GM18526 (cell line): ENCODE data around the gene NEDD1.

ENCODE experiments used
- POLR2A ChIP-seq: IDR thresholded peaks from 3 replicates; pipeline ENCODE4 v1.6.1; 2011; ENCODE audit not compliant: insufficient read length; ENCODE audit errors: extremely low read depth

Gene NEDD1

DNA sequence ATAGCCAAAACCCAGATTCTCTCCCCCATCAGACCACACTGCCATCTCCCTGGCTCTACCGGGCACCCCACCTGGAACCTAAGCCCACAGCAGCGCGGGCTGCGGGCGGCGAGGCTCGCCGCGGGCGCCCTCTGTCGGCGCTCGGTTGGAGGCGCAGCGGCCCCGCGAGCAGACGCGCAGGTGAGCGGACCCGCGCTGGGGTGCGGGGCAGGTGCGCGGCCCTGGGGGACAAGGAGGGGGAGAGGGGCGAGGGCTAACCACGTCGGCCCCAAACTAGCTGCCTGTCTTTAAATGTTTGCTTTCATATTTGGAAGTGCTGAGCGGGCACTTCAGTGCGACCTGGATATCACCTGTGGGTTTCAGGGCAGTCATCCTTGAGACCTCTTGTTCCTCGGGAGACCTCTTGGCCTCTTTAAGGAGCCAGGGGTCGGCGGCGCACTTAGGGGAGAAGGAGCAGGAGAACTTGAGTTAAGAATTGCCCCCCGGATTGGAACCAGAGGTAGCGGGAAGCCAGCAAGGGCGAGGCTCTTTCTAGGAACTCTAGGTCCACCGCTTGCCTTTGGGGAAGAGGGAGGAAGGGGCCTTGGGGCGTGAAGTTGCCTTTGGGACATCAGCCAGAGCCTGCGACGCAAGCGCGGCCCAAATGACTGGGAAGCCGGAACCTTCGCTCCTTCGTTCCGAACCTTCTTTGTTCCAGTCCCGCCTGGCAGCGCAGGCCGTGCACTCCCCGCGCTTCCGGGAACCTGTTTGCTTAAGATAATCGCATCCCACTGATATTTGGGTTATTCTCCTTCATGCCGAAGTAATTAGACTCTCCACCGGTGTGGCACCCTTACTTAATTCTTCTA is 78.7 kb downstream of the NEDD1 start:
- no peak for TF ChIP-seq POLR2A

DNA sequence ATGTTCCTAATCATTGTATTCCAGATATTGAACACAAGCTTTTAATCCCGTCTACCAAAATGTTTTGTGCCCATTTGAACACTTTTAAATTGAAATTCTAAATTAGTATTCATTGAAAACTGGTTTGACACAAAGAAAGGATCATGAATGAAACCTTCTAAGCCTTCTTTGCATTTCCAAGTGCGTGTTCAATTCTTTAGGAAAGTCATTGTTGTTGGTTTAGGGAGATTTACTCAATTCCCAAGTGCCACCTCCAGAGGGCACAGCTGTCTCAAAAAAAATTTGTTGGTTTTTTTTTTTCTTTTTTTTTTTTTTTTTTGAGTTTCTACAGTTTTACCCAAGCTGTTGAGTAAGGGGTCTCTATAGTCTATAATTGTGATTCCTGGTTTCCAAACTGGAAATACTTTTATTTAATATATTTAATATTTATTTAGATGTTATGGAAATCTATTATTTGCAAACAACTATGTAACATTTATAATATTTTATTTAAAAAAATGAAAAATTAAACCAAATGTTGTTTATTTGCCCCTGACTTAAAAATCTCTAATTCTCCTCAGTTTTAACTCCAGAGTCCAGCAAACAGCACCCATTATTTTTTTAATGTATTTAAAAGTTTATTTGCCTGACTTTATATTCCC is 79.9 kb downstream of the NEDD1 start:
- TF ChIP-seq POLR2A, result no peak

DNA sequence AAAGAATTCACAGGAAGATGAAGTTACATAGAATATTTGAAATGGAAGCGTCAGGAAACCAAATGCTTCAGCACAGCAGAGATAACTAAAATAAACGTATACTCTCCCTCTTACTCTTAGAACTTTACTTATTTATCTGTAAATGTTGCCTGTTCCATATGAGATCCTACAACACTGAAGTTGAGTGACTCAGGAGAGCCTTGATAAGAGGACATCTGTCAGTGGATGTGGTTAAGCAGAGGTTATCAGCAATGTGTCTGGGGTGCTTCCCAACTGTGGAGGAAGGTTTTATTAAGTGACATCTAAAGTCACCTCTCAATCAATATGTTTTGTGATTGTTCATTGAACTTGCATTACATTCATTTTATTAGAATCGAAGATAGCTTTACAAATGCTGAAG is 81.9 kb downstream of the NEDD1 start:
- TF ChIP-seq POLR2A, result no peak

DNA sequence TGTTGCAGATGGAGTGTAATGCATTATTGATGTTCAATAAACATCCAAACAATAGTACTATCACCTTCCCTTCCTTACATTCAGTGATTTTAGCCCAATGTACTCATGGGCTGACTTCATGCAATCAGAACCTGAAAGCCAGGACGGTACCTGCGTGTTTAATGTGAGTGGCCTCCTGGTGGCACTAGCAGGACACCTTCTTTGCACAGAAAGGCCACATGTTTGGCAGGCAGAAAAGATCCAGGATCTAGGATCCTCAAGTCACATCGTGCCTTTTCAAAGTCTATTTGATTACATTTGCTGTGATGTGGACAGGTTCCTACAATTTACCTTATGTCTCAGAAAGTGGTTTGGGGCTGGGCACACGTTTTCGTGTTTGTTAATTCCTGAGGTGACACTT is 82.9 kb downstream of the NEDD1 start:
- TF ChIP-seq POLR2A, result no peak

DNA sequence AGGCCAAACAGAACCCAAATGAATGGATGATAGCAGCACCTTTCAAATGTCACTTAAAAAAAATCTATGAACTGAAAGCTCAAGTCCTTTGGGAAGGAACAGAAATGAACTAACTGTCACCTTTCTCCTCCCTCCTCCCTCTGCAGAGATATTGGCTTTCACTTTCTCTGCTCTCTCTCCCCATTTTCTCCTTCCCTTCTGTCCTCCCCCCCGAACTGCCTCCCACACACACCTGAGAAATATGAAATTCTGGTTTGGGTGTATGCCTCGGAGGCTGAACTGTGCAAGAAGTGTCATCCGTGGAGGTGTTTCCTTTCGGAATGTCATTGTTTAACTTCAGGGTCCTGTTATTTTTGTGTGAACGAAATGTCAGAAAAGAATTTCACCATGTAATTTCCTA is 87.8 kb downstream of the NEDD1 start:
- no peak for TF ChIP-seq POLR2A

DNA sequence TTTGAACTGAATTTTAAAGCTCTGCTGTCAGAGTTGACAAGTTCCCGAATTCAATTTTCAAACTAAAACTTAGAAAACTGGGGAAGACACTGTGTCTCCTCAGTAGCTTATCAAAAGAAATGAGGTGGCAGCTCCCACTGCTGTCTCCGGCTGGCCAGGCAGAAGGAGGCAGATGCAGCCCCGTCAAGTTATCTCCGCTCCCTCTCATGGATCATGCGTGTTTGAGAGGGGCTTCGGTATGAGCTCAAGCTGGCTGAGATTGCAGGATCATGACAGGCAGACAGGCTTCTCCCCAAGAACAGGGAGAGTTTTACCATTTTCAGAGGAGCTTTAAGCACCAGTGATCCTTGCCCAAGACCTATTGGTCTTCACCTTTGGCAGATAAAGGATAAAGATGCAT is 88.8 kb downstream of the NEDD1 start:
- TF ChIP-seq POLR2A, result no peak

DNA sequence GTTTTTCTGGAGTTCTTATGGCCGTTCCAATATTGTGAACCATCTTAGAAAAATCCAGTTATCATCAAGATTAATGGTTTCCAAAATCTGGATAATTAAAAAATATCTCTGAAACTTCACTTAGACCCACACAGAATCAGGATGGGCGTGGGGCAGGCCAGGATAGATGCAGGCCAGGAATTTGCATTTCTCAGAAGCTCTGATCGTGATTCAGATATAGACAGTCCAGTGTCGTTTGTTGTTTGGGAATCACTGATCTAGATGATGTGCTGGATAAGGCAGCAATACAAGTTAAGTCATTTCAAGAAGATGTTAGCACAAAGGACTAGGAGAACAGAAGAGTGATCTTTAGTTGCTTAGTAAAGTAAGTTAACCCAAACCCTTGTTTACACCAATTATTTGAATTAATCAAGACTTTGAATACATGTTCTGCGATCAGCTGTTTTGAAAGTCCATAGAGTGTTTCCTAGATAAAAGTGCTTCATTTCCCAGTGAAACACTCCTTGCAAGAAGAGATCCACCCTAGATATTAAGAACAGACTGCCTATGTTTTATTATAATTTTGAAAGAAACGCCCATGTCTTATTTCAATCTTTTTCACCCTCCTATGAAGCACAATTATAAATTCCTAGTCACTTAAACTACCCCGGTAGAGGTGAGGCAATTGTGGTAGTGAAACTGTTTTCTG is 90.9 kb downstream of the NEDD1 start:
- no peak for TF ChIP-seq POLR2A

DNA sequence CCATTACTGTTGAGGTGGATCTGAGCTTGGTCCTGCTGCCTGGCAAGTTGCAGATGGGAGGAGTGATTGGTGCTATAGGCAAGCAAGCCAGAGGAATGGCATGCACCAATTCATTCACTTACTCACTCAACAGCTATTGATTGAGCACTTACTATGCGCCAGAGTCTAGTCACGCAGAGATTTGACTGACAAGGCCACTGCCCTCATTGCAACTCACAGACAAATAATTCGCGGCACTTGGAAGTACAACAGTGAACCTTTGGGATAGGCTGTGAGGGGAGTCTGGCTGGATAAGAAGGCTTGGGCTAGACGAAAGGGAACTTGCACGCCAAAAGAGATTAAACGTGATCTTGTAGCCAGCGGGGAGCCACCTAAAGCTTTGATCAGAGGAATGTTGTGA is 96.2 kb downstream of the NEDD1 start:
- no peak for TF ChIP-seq POLR2A
